NB4 (cell line): Measurements from ENCODE around the gene DLG5.

Experiments used
- MYC ChIP-seq: IDR thresholded peaks from 2 replicates; pipeline ENCODE4 v1.6.1; 2011; ENCODE audit warnings: low read depth, low read length
- POLR2A ChIP-seq: IDR thresholded peaks from 2 replicates; pipeline ENCODE4 v1.6.1; 2011; ENCODE audit warnings: mild to moderate bottlenecking; ENCODE audit not compliant: insufficient read length; ENCODE audit errors: extremely low read depth
- TF ChIP-seq, protein P1 (sequence below): IDR thresholded peaks from one replicate; pipeline ENCODE4 v1.5.1; 2012; ENCODE audit warnings: low read depth, low read length

DNA sequence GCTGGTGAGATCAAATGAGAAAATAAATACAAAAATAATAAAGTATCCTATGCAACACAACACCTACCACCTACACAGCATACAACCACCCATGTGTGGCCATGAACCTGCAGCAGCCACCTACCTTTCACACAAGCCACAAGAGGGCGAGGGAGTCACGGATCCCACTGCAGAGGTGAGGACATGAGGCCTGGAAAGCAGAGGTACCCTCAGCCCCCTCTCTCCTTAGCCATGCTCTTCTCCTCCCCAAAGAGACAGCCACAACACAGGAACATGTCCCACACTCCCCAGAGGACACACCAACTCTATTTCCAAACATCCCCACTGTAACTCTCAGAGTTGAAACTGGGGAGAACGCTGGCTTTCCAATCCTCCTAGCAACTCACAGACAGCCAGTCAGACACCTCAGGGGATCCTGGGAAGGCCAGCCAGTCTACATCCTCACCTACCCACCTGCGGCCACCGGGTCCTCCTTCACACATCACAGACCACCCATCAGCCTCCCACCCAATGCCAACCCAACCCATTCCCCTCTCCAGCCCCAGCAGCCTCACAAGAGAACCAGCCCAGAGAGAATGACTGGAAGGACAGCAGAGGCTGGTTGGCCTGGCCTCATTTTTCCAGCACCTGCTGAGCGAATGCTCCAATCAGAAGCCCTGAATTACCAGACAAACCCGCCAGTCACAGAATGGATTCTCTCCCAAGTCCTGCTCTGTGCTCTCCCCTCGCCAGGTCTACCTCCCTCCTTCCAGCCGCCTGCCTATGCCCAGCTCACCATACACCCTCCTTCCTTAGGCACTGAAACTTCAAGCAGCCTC lies 18.4 kb downstream of the DLG5 start:
- TF ChIP-seq POLR2A (no peak), MYC (no peak)
- TF ChIP-seq, protein P1, sequence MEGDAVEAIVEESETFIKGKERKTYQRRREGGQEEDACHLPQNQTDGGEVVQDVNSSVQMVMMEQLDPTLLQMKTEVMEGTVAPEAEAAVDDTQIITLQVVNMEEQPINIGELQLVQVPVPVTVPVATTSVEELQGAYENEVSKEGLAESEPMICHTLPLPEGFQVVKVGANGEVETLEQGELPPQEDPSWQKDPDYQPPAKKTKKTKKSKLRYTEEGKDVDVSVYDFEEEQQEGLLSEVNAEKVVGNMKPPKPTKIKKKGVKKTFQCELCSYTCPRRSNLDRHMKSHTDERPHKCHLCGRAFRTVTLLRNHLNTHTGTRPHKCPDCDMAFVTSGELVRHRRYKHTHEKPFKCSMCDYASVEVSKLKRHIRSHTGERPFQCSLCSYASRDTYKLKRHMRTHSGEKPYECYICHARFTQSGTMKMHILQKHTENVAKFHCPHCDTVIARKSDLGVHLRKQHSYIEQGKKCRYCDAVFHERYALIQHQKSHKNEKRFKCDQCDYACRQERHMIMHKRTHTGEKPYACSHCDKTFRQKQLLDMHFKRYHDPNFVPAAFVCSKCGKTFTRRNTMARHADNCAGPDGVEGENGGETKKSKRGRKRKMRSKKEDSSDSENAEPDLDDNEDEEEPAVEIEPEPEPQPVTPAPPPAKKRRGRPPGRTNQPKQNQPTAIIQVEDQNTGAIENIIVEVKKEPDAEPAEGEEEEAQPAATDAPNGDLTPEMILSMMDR, result peak; percentile 31
